HL-60 (cell line): ENCODE measurements around the gene NPR3.

ENCODE experiments used
- DNase-seq, 2 experiments: peaks; one replicate each; pipeline ENCODE4 v3.0.0-alpha.2; 2010 to 2020; ENCODE audit warnings: low read depth in 1 of 2, low spot score in 1 of 2
- H3K27ac ChIP-seq: fragments of 250-450 bp; sonication (Bioruptor Pico); replicated peaks from 2 replicates; pipeline ENCODE4 v1.5.1; 2020; ENCODE audit warnings: mild to moderate bottlenecking, moderate library complexity
- H3K27me3 ChIP-seq: fragments of 250-450 bp; sonication (Bioruptor Pico); 2 replicates; pipeline ENCODE4 v1.5.1; 2021; ENCODE audit warnings: mild to moderate bottlenecking, moderate library complexity; ENCODE audit not compliant: insufficient read depth, poor library complexity, severe bottlenecking
- H3K4me3 ChIP-seq: replicated peaks from 2 replicates; pipeline ENCODE4 v1.5.1; 2011; ENCODE audit warnings: mild to moderate bottlenecking, control low read depth, low read length; ENCODE audit not compliant: insufficient read depth
- GABPA ChIP-seq: IDR thresholded peaks from 2 replicates; pipeline ENCODE4 v1.6.1; 2012; ENCODE audit warnings: low read depth
- POLR2AphosphoS5 ChIP-seq: IDR thresholded peaks from 2 replicates; pipeline ENCODE4 v1.6.1; 2012; ENCODE audit warnings: low read depth
- SPI1 ChIP-seq: IDR thresholded peaks from 2 replicates; pipeline ENCODE4 v1.6.1; 2012; ENCODE audit warnings: low read depth, mild to moderate bottlenecking, borderline replicate concordance
- TF ChIP-seq, protein P1 (sequence below): IDR thresholded peaks from 2 replicates; pipeline ENCODE4 v1.6.1; 2012; ENCODE audit warnings: low read depth; ENCODE audit not compliant: insufficient replicate concordance
- TF ChIP-seq, protein P2 (sequence below): IDR thresholded peaks from one replicate; pipeline ENCODE4 v1.5.1; 2011; ENCODE audit warnings: low read length, control low read depth, inconsistent platforms; ENCODE audit not compliant: insufficient read depth

NPR3 gene

DNA sequence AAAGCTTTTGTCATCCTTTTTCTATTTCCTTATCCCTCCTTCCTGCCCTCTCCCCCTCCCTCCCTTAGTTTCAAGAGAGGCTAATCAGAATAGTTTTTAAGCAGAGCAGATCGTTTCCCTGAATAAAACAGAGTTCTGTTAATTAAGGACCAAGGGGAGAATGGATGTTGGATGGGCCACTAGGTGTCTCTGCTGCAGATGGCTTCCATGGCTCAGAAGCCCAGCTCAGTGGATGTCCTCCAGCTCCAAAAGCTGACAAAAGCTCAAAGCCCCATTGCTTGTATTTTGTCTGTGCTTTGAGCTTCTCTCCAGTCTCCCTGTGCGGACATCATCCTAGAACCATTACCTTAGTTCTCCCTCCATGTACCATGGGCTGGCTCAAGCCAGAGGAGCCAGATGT lies 21.0 kb upstream of the NPR3 start:
- no peak for DNase-seq
- Histone ChIP-seq H3K4me3 (no peak overlapping the region), H3K27ac (no peak overlapping the region), H3K27me3 (no peaks in the 10 kb centered on the region)
- TF ChIP-seq GABPA (no peak), POLR2AphosphoS5 (no peak), SPI1 (no peak)
- TF ChIP-seq, protein P1, sequence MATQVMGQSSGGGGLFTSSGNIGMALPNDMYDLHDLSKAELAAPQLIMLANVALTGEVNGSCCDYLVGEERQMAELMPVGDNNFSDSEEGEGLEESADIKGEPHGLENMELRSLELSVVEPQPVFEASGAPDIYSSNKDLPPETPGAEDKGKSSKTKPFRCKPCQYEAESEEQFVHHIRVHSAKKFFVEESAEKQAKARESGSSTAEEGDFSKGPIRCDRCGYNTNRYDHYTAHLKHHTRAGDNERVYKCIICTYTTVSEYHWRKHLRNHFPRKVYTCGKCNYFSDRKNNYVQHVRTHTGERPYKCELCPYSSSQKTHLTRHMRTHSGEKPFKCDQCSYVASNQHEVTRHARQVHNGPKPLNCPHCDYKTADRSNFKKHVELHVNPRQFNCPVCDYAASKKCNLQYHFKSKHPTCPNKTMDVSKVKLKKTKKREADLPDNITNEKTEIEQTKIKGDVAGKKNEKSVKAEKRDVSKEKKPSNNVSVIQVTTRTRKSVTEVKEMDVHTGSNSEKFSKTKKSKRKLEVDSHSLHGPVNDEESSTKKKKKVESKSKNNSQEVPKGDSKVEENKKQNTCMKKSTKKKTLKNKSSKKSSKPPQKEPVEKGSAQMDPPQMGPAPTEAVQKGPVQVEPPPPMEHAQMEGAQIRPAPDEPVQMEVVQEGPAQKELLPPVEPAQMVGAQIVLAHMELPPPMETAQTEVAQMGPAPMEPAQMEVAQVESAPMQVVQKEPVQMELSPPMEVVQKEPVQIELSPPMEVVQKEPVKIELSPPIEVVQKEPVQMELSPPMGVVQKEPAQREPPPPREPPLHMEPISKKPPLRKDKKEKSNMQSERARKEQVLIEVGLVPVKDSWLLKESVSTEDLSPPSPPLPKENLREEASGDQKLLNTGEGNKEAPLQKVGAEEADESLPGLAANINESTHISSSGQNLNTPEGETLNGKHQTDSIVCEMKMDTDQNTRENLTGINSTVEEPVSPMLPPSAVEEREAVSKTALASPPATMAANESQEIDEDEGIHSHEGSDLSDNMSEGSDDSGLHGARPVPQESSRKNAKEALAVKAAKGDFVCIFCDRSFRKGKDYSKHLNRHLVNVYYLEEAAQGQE: no peak
- TF ChIP-seq, protein P2, sequence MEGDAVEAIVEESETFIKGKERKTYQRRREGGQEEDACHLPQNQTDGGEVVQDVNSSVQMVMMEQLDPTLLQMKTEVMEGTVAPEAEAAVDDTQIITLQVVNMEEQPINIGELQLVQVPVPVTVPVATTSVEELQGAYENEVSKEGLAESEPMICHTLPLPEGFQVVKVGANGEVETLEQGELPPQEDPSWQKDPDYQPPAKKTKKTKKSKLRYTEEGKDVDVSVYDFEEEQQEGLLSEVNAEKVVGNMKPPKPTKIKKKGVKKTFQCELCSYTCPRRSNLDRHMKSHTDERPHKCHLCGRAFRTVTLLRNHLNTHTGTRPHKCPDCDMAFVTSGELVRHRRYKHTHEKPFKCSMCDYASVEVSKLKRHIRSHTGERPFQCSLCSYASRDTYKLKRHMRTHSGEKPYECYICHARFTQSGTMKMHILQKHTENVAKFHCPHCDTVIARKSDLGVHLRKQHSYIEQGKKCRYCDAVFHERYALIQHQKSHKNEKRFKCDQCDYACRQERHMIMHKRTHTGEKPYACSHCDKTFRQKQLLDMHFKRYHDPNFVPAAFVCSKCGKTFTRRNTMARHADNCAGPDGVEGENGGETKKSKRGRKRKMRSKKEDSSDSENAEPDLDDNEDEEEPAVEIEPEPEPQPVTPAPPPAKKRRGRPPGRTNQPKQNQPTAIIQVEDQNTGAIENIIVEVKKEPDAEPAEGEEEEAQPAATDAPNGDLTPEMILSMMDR: no peak

DNA sequence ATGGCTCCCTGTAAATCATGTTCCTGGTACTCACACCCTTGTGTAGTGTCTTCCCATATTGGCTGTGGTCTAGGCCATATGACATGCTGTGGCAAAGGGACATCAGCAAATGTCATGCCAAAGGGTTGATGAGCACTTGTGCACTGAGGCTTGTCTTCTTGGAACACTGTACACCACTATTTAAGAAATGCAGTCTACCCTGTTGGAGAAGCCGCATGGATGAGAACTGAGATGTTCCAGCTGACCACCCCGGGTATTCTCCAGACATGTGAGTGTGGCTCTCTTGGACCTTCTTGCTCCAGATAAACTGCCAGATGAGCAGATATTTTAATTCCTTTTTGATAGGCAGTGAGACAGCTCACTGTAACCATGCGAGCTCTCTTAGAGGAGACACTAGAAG lies 20.5 kb upstream of the NPR3 start:
- no peaks in the 10 kb centered on the region for H3K27me3 ChIP-seq
- no peak for TF ChIP-seq SPI1
- TF ChIP-seq, protein P2: no peak
- TF ChIP-seq POLR2AphosphoS5: no peak
- no peak for TF ChIP-seq GABPA
- TF ChIP-seq, protein P1: no peak
- DNase-seq: no peak
- H3K4me3 ChIP-seq: no peak overlapping the region
- no peak overlapping the region for H3K27ac ChIP-seq

DNA sequence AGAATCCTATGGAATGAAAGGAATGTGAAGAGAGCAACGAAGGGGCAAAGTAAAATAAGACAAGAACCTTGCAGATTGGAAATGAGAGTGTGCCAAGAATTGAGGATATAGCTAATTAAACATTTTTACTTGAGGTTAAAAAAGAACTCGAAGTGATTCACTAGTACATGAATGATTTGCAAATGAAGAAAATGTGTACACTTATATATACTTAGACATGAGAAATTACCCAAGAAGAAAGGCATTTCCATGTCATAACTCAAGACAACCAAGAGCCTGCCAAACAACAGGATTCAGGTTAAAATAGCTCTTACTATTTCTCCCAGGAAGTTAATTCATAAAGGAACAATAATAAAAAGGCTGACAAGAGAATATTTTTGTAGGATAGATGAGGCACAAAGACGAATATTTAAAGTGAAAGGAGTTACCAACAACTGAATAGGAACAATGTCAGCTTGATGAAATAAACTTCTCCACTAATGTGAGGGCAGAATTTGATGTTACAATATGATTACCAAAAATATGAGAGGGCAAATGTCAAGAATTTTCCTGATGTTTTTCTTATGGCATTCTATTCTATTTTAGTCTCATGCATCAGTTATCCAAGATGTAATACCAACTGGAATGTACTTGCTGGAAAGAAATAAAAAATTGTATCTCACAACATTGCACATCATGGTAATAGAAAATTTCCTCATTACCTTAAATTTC lies 18.9 kb upstream of the NPR3 start:
- H3K4me3 ChIP-seq: no peak overlapping the region
- no peaks in the 10 kb centered on the region for H3K27me3 ChIP-seq
- TF ChIP-seq SPI1 (no peak), POLR2AphosphoS5 (no peak), GABPA (no peak)
- TF ChIP-seq, protein P1: no peak
- TF ChIP-seq, protein P2: no peak
- no peak for DNase-seq
- H3K27ac ChIP-seq: no peak overlapping the region
